HepG2 (cell line): ENCODE measurements around the gene PBX1. TPM values are rescaled to one million over a fixed set of nuclear protein-coding genes. Genes with fewer than 3 reads are reported as not detected.

ENCODE experiments used
- ATAC-seq: fragments of 200-7000 bp; cut with Tn5 transposase; 3 replicates; pipeline ENCODE4 v1.9.1; 2020; ENCODE audit warnings: mild to moderate bottlenecking, moderate library complexity
- BruUV-seq: library from RNA; stranded (reverse); fragments of 400-500 nt; replicated peaks from 2 replicates; lab custom pipeline; 2021; lab: Mats Ljungman, UMichigan
- CTCF ChIA-PET: fragments of 300-600 bp; formaldehyde crosslinking; extraction: SDS; loops from one replicate; lab custom pipeline; 2021; ENCODE audit warnings: low total read pairs, inconsistent platforms, low intra/inter-chr PET ratio; lab: Yijun Ruan, JAX
- POLR2A ChIA-PET: fragments of 350-600 bp; sonication (Branson Sonifier 250); formaldehyde crosslinking; loops from one replicate; lab custom pipeline; 2020; ENCODE audit warnings: antibody characterized with exemption, inconsistent platforms; lab: Yijun Ruan, JAX
- DNase-seq: peaks from one replicate; pipeline ENCODE4 v3.0.0-alpha.2; 2015; ENCODE audit warnings: low spot score
- FAIRE-seq: peaks from 3 replicates; lab custom pipeline; 2011; peaks lifted over from hg19 to GRCh38; lab: Jason Lieb, UNC
- H2AFZ ChIP-seq: one replicate; pipeline ENCODE4 v1.6.1; 2011; ENCODE audit warnings: low read length, inconsistent platforms
- H3K27ac ChIP-seq: fragments of 300-600 bp; 3 replicates; pipeline ENCODE4 v1.8.0; 2011; ENCODE audit warnings: mixed run types, mild to moderate bottlenecking, mixed read lengths, low read length, inconsistent platforms; ENCODE audit not compliant: insufficient read depth; ENCODE audit errors: extremely low read length
- H3K27me3 ChIP-seq, 2 experiments: fragments of 200-600 bp in 1 of 2; 2 replicates in 1 of 2; 3 replicates in 1 of 2; pipeline versions ENCODE4 v1.6.0 to v1.8.0; 2011; ENCODE audit warnings: low read length in 2 of 2, mild to moderate bottlenecking in 2 of 2, moderate library complexity in 2 of 2, inconsistent platforms in 1 of 2; ENCODE audit not compliant: insufficient read depth in 2 of 2, control insufficient read depth in 1 of 2
- H3K36me3 ChIP-seq, 2 experiments: fragments of 200-600 bp in 1 of 2; replicated peaks in 1 of 2; 2 replicates in 1 of 2; 3 replicates in 1 of 2; pipeline versions ENCODE4 v1.5.1 to v1.8.0; 2011; ENCODE audit warnings: low read length in 2 of 2, inconsistent platforms in 1 of 2; ENCODE audit not compliant: insufficient read depth in 2 of 2, control insufficient read depth in 1 of 2
- H3K4me1 ChIP-seq: 2 replicates; pipeline ENCODE4 v1.5.1; 2012; ENCODE audit warnings: low read length, inconsistent platforms; ENCODE audit not compliant: insufficient read depth
- H3K4me2 ChIP-seq: 2 replicates; pipeline ENCODE4 v1.6.0; 2011; ENCODE audit warnings: low read depth, low read length, inconsistent platforms
- H3K4me3 ChIP-seq, 3 experiments: fragments of 200-600 bp in 1 of 3; sonication (generic), shearing (Covaris generic) in 1 of 3; replicated peaks in 1 of 3; 2 replicates each; pipeline ENCODE4 v1.5.1; 2011 to 2016; ENCODE audit warnings: low read length in 3 of 3, inconsistent platforms in 2 of 3, low read depth in 2 of 3, mild to moderate bottlenecking in 2 of 3, control low read depth in 1 of 3, mixed read lengths in 1 of 3; ENCODE audit not compliant: insufficient read depth in 1 of 3
- H3K79me2 ChIP-seq: one replicate; pipeline ENCODE4 v1.6.1; 2011; ENCODE audit warnings: low read length, inconsistent platforms; ENCODE audit not compliant: insufficient read depth
- H3K9ac ChIP-seq: 2 replicates; pipeline ENCODE4 v1.6.0; 2011; ENCODE audit warnings: mild to moderate bottlenecking, low read depth, low read length, inconsistent platforms; ENCODE audit not compliant: insufficient read depth
- H3K9me3 ChIP-seq: 2 replicates; pipeline ENCODE4 v1.5.1; 2012; ENCODE audit warnings: mild to moderate bottlenecking, low read length
- H4K20me1 ChIP-seq: 2 replicates; pipeline ENCODE4 v1.6.0; 2011; ENCODE audit warnings: inconsistent platforms, mild to moderate bottlenecking, low read length, moderate library complexity; ENCODE audit not compliant: insufficient read depth
- CBX1 ChIP-seq: IDR thresholded peaks from one replicate; pipeline ENCODE4 v1.6.1; 2016; ENCODE audit warnings: antibody characterized with exemption, low read depth
- DR1 ChIP-seq: sonication (generic); formaldehyde crosslinking; IDR thresholded peaks from 2 replicates; pipeline ENCODE4 v1.8.0; 2021; ENCODE audit warnings: mild to moderate bottlenecking, missing genetic modification reagents, inconsistent platforms
- KAT8 ChIP-seq: IDR thresholded peaks from 2 replicates; pipeline ENCODE4 v1.6.1; 2016; ENCODE audit warnings: missing genetic modification reagents, missing compliant biosample characterization
- MYNN ChIP-seq: sonication (generic); formaldehyde crosslinking; IDR thresholded peaks from 2 replicates; pipeline ENCODE4 v1.4.0; 2020; ENCODE audit warnings: mild to moderate bottlenecking, low read depth, missing genetic modification reagents
- SAP130 ChIP-seq: IDR thresholded peaks from 2 replicates; pipeline ENCODE4 v1.6.1; 2016; ENCODE audit warnings: low read depth
- SP2 ChIP-seq: sonication (generic); formaldehyde crosslinking; IDR thresholded peaks from 2 replicates; pipeline ENCODE4 v1.5.1; 2020; ENCODE audit warnings: mild to moderate bottlenecking, missing genetic modification reagents
- SSRP1 ChIP-seq: IDR thresholded peaks from 2 replicates; pipeline ENCODE4 v1.6.1; 2016; ENCODE audit warnings: control low read depth
- TGIF2 ChIP-seq: IDR thresholded peaks from 2 replicates; pipeline ENCODE4 v1.6.1; 2016; ENCODE audit warnings: control low read depth, missing compliant biosample characterization
- WIZ ChIP-seq: sonication (generic); formaldehyde crosslinking; IDR thresholded peaks from 2 replicates; pipeline ENCODE4 v1.5.1; 2020; ENCODE audit warnings: mild to moderate bottlenecking, missing genetic modification reagents
- ZNF354B ChIP-seq: sonication (generic); formaldehyde crosslinking; IDR thresholded peaks from 2 replicates; pipeline ENCODE4 v1.8.0; 2022; ENCODE audit warnings: mild to moderate bottlenecking, missing genetic modification reagents
- ZNF558 ChIP-seq: sonication (generic); formaldehyde crosslinking; IDR thresholded peaks from 2 replicates; pipeline ENCODE4 v1.9.0; 2022; ENCODE audit warnings: mild to moderate bottlenecking, missing genetic modification reagents, borderline replicate concordance
- ZNF577 ChIP-seq: sonication (generic); formaldehyde crosslinking; IDR thresholded peaks from 2 replicates; pipeline ENCODE4 v1.4.0; 2020; ENCODE audit warnings: mild to moderate bottlenecking, low read depth, missing genetic modification reagents, borderline replicate concordance
- ZNF616 ChIP-seq: sonication (generic); formaldehyde crosslinking; IDR thresholded peaks from 2 replicates; pipeline ENCODE4 v1.5.0; 2020; ENCODE audit warnings: low read depth, mild to moderate bottlenecking, missing genetic modification reagents
- ZSCAN31 ChIP-seq: sonication (generic); formaldehyde crosslinking; IDR thresholded peaks from 2 replicates; pipeline ENCODE4 v1.5.0; 2020; ENCODE audit warnings: low read depth, mild to moderate bottlenecking, missing genetic modification reagents
- WGBS: methylation state at CpG from one replicate; pipeline ENCODE4 v1.1.6; 2017; ENCODE audit warnings: low lambda C conversion rate; 5-methylcytosine and 5-hydroxymethylcytosine counted together
- in situ Hi-C: cut with HindIII; loops from 2 replicates; pipeline ENCODE4 v1.10.0; 2017; ENCODE audit warnings: low pct_unique_long_range_greater_than_20kb; ENCODE audit not compliant: extremely low pct_ligation_motif_present
- intact Hi-C: fragments of 100-400 bp; cut with micrococcal nuclease; formaldehyde crosslinking; loops from one replicate; pipeline ENCODE4 v1.10.0; 2022; ENCODE audit not compliant: unreplicated experiment
- polyA plus RNA-seq, 8 experiments: library from polyadenylated mRNA; depleted of rRNA in 3 of 8; stranded (reverse) in 7 of 8; unstranded in 1 of 8; fragments of >200 nt; fragmentation: Illumina TruSeq in 4 of 8; extraction: Trizol in 4 of 8; gene quantifications; 2 replicates each; pipeline versions ENCODE4 v1.2.1 to v1.2.3, GENCODE V29; 2011 to 2016; ENCODE audit warnings: low read depth in 4 of 8, missing spikeins in 1 of 8, mixed read lengths in 1 of 8; ENCODE audit not compliant: insufficient read depth in 1 of 8
- total RNA-seq, 5 experiments: library from RNA; depleted of rRNA; stranded (reverse); fragments of >200 nt; fragmentation: Illumina TruSeq; extraction: Trizol; gene quantifications; 2 replicates each; pipeline ENCODE4 v1.2.3, GENCODE V29; 2016; ENCODE audit warnings: low read depth in 1 of 5
- TF ChIP-seq, protein P1 (sequence below): IDR thresholded peaks from 2 replicates; pipeline ENCODE4 v1.6.1; 2016; ENCODE audit warnings: missing biosample characterization, missing genetic modification reagents, low read depth
- TF ChIP-seq, protein P2 (sequence below): sonication (generic); formaldehyde crosslinking; conservative IDR thresholded peaks from 2 replicates; pipeline ENCODE4 v1.4.0; 2020; ENCODE audit warnings: mild to moderate bottlenecking, missing genetic modification reagents, moderate library complexity

The PBX1 gene
- total and polyA plus RNA-seq, 2 of the 13 experiments (the other 11 are each of a cell fraction or from before 2014, with no cell fraction given), result 0.24 TPM; not detected in 1

DNA sequence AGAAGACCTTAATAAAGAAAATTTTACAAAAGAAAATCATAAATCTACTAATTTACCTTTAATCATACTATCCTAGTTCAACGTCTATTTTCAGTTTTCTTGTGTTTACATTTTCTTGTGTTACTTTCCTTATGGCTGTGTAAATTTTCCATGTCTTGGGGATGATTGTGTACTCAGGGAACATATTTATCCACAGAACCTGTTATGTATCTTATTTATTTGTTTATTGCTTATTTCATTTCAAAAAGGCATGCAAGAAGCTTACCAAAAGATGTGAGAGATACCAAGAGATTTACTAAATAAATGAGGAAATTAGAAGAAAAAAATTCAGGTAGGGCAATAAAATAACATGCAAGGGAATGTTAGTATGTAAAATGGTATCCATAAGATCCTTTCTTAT is 22.8 kb downstream of the PBX1 start:
- no peak overlapping the region for H3K4me2 ChIP-seq
- FAIRE-seq, result no peak
- DNase-seq, result no peak
- in situ Hi-C loops (no loop called here), intact Hi-C loops (no loop called here)
- no peak overlapping the region for H3K27ac ChIP-seq
- POLR2A ChIA-PET, result no interaction called here
- no peaks in the 10 kb centered on the region for H3K9me3 ChIP-seq
- CTCF ChIA-PET, result no interaction called here
- H2AFZ ChIP-seq, result no peak overlapping the region
- no peaks in the 10 kb centered on the region for H3K36me3 ChIP-seq
- BruUV-seq, result no TSS peak
- H4K20me1 ChIP-seq, result no peaks in the 10 kb centered on the region
- ATAC-seq, result no peak
- H3K79me2 ChIP-seq, result no peaks in the 10 kb centered on the region
- H3K4me1 ChIP-seq, result no peaks in the 10 kb centered on the region
- TF ChIP-seq MYNN (CRISPR knock-in tag) (no peak), DR1 (CRISPR knock-in tag) (no peak), ZNF354B (CRISPR knock-in tag) (no peak)
- TF ChIP-seq, protein P1, sequence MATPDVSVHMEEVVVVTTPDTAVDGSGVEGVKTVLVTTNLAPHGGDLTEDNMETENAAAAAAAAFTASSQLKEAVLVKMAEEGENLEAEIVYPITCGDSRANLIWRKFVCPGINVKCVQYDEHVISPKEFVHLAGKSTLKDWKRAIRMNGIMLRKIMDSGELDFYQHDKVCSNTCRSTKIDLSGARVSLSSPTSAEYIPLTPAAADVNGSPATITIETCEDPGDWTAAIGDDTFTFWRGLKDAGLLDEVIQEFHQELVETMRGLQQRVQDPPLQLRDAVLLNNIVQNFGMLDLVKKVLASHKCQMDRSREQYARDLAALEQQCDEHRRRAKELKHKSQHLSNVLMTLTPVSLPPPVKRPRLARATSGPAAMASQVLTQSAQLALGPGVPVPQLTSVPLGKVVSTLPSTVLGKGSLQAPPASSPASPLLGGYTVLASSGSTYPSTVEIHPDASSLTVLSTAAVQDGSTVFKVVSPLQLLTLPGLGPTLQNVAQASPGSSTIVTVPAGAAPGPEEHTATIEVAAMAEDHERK (CRISPR knock-in tag), result no peak
- 0% methylated on average over 1 of the region's 1 CpG for WGBS
- H3K4me3 ChIP-seq, result no peak overlapping the region
- H3K9ac ChIP-seq, result no peak overlapping the region
- no peaks in the 10 kb centered on the region; a peak in 1 of 5 replicates for H3K27me3 ChIP-seq

DNA sequence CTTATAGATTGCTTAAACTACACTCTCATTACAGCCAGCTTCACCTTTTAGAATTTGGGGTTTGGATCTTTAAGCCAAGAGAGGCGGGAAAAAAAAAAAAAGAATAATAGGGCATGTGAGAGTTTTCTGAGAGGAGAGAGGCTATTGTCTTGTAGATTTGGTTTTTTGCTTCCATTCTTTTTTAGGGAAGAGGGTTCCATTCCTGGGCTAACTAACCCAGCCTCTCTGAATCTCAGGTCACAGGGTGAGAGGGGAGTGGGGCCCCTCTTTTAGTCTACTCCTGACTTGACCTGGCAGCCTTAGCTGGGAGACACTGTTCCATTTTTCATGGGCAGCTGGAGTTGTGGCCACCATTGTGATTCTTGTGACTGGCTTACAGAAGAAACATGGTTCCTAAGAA is 24.2 kb downstream of the PBX1 start:
- H3K4me3 ChIP-seq, result no peak overlapping the region
- no peak for FAIRE-seq
- 35% methylated on average over 1 of the region's 1 CpG for WGBS
- TF ChIP-seq SSRP1 (CRISPR knock-in tag) (no peak), ZSCAN31 (CRISPR knock-in tag) (no peak), ZNF616 (CRISPR knock-in tag) (no peak), CBX1 (no peak), ZNF577 (CRISPR knock-in tag) (no peak), SP2 (CRISPR knock-in tag) (no peak), KAT8 (CRISPR knock-in tag) (no peak), ZNF558 (CRISPR knock-in tag) (no peak), SAP130 (no peak), WIZ (no peak), TGIF2 (CRISPR knock-in tag) (no peak)
- TF ChIP-seq, protein P2, sequence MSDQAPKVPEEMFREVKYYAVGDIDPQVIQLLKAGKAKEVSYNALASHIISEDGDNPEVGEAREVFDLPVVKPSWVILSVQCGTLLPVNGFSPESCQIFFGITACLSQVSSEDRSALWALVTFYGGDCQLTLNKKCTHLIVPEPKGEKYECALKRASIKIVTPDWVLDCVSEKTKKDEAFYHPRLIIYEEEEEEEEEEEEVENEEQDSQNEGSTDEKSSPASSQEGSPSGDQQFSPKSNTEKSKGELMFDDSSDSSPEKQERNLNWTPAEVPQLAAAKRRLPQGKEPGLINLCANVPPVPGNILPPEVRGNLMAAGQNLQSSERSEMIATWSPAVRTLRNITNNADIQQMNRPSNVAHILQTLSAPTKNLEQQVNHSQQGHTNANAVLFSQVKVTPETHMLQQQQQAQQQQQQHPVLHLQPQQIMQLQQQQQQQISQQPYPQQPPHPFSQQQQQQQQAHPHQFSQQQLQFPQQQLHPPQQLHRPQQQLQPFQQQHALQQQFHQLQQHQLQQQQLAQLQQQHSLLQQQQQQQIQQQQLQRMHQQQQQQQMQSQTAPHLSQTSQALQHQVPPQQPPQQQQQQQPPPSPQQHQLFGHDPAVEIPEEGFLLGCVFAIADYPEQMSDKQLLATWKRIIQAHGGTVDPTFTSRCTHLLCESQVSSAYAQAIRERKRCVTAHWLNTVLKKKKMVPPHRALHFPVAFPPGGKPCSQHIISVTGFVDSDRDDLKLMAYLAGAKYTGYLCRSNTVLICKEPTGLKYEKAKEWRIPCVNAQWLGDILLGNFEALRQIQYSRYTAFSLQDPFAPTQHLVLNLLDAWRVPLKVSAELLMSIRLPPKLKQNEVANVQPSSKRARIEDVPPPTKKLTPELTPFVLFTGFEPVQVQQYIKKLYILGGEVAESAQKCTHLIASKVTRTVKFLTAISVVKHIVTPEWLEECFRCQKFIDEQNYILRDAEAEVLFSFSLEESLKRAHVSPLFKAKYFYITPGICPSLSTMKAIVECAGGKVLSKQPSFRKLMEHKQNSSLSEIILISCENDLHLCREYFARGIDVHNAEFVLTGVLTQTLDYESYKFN, result no peak

More for the DNA sequence above, 24.2 kb downstream of the PBX1 start:
- no peaks in the 10 kb centered on the region for H3K9me3 ChIP-seq
- in situ Hi-C loops, result no loop called here
- H2AFZ ChIP-seq, result no peak overlapping the region
- H3K4me2 ChIP-seq, result no peak overlapping the region
- H3K27me3 ChIP-seq, result peaks cover 0 to 3% of the 10 kb centered on the region in 2 experiments; a peak in 1 of 5 replicates
- ChIA-PET POLR2A (no interaction called here), CTCF (no interaction called here)
- intact Hi-C loops, result no loop called here
- no peak overlapping the region for H3K9ac ChIP-seq
- no TSS peak for BruUV-seq
- H3K4me1 ChIP-seq, result no peaks in the 10 kb centered on the region
- H4K20me1 ChIP-seq, result no peaks in the 10 kb centered on the region
- no peaks in the 10 kb centered on the region for H3K79me2 ChIP-seq
- DNase-seq (no peak), ATAC-seq (no peak)
- no peaks in the 10 kb centered on the region for H3K36me3 ChIP-seq
- no peak overlapping the region for H3K27ac ChIP-seq
